Choroid plexus epithelial cell (primary cell): Measurements from ENCODE around the gene ZBTB11.
"Not testable (repeated sequence)": the region's sequence is repeated elsewhere in the genome, so short reads cannot be mapped to it uniquely, and the experiment has no call there.

Source experiments
- DNase-seq: peaks from one replicate; pipeline ENCODE4 v3.0.0-alpha.2; 2010; ENCODE audit warnings: low read depth
- H3K4me3 ChIP-seq: 2 replicates; pipeline ENCODE4 v1.5.1; 2011; ENCODE audit warnings: low read depth, mild to moderate bottlenecking, control low read depth, low read length, moderate library complexity
- CTCF ChIP-seq: conservative IDR thresholded peaks from 2 replicates; pipeline ENCODE4 v1.5.1; 2011; ENCODE audit warnings: low read depth, mild to moderate bottlenecking, control low read depth, inconsistent platforms, low read length, moderate library complexity

ZBTB11 gene

GRCh38 chr3:101642441-101642840, 34.5 kb downstream of the ZBTB11 start:
- H3K4me3 ChIP-seq, result no peak overlapping the region
- no peak for TF ChIP-seq CTCF
- DNase-seq, result no peak

GRCh38 chr3:101641397-101642115, 35.4 kb downstream of the ZBTB11 start:
- H3K4me3 ChIP-seq, DNase-seq: not testable (repeated sequence)

- DNase-seq, result no peak
- TF ChIP-seq CTCF, result no peak
- H3K4me3 ChIP-seq, result no peak overlapping the region
These were observed 36.7 kb downstream of the ZBTB11 start for GRCh38 chr3:101640256-101640655.

GRCh38 chr3:101639280-101639963, 37.5 kb downstream of the ZBTB11 start:
- TF ChIP-seq CTCF, result no peak
- no peak overlapping the region for H3K4me3 ChIP-seq
- no peak for DNase-seq

GRCh38 chr3:101638261-101638745, 38.6 kb downstream of the ZBTB11 start:
- TF ChIP-seq CTCF, result peak; percentile 50
- peak; percentile 52 for DNase-seq
- no peak overlapping the region for H3K4me3 ChIP-seq

GRCh38 chr3:101637451-101637850, 39.5 kb downstream of the ZBTB11 start:
- no peak overlapping the region for H3K4me3 ChIP-seq
- DNase-seq, result no peak
- no peak for TF ChIP-seq CTCF

GRCh38 chr3:101635954-101636798, 40.8 kb downstream of the ZBTB11 start:
- H3K4me3 ChIP-seq, result no peak overlapping the region
- DNase-seq, result peak; percentile 61
- peak; percentile 75 for TF ChIP-seq CTCF
